SU-DHL-6 (cell line): ENCODE results near the gene IFNGR1.

ENCODE experiments used
- H2AFZ ChIP-seq: fragments of 200-600 bp; sonication (generic); 2 replicates; pipeline ENCODE4 v1.6.1; 2014; ENCODE audit warnings: low read depth, mild to moderate bottlenecking, moderate library complexity, mixed read lengths, antibody characterized with exemption, low read length; ENCODE audit not compliant: severe bottlenecking
- H3F3A ChIP-seq: fragments of 200-600 bp; shearing (Covaris generic); 2 replicates; pipeline ENCODE4 v1.6.0; 2016; ENCODE audit warnings: antibody characterized with exemption, mild to moderate bottlenecking; ENCODE audit not compliant: insufficient read depth
- H3K27ac ChIP-seq: fragments of 200-600 bp; sonication (generic); 2 replicates; pipeline ENCODE4 v1.5.1; 2016; ENCODE audit warnings: low read depth, mild to moderate bottlenecking, low read length, moderate library complexity, mixed read lengths
- H3K27me3 ChIP-seq: fragments of 200-600 bp; sonication (generic), shearing (Covaris generic); 2 replicates; pipeline ENCODE4 v1.6.0; 2014; ENCODE audit warnings: mild to moderate bottlenecking, low read length
- H3K36me3 ChIP-seq: fragments of 200-600 bp; sonication (generic); 2 replicates; pipeline ENCODE4 v1.6.1; 2014; ENCODE audit warnings: mild to moderate bottlenecking, low read length, mixed read lengths
- H3K4me2 ChIP-seq: fragments of 300-600, 200-600 bp; shearing (Covaris generic), sonication (generic); 2 replicates; pipeline ENCODE4 v1.6.0; 2014; ENCODE audit warnings: low read length, low read depth, mild to moderate bottlenecking; ENCODE audit not compliant: poor library complexity, severe bottlenecking
- H3K4me3 ChIP-seq: fragments of 200-600 bp; sonication (generic); 2 replicates; pipeline ENCODE4 v1.5.1; 2014; ENCODE audit warnings: antibody characterized with exemption, low read length, mild to moderate bottlenecking, mixed read lengths; ENCODE audit not compliant: insufficient read depth, poor library complexity, severe bottlenecking
- H3K79me2 ChIP-seq: fragments of 200-600 bp; sonication (generic); 2 replicates; pipeline ENCODE4 v1.6.1; 2014; ENCODE audit warnings: mild to moderate bottlenecking, low read length, moderate library complexity; ENCODE audit not compliant: insufficient read depth
- H3K9ac ChIP-seq: fragments of 200-600 bp; sonication (generic); 2 replicates; pipeline ENCODE4 v1.7.0; 2014; ENCODE audit warnings: mild to moderate bottlenecking, low read length
- H3K9me2 ChIP-seq: fragments of 200-600 bp; sonication (generic); replicated peaks from 2 replicates; pipeline ENCODE4 v1.6.1; 2014; ENCODE audit warnings: low read length; ENCODE audit not compliant: insufficient read depth
- H3K9me3 ChIP-seq: fragments of 200-600 bp; sonication (generic); 2 replicates; pipeline ENCODE4 v1.6.1; 2014; ENCODE audit warnings: low read length, mixed read lengths; ENCODE audit not compliant: insufficient read depth
- H4K20me1 ChIP-seq: fragments of 200-600 bp; sonication (generic); 2 replicates; pipeline ENCODE4 v1.6.1; 2014; ENCODE audit warnings: low read depth, mild to moderate bottlenecking, antibody characterized with exemption, low read length, moderate library complexity, mixed read lengths
- CTCF ChIP-seq: fragments of 200-600 bp; sonication (generic); IDR thresholded peaks from one replicate; pipeline ENCODE4 v1.5.1; 2017; ENCODE audit warnings: antibody characterized with exemption, mild to moderate bottlenecking, low read length, moderate library complexity; ENCODE audit not compliant: insufficient read depth, poor library complexity, severe bottlenecking
- EZH2phosphoT487 ChIP-seq: fragments of 200-600 bp; sonication (generic), shearing (Covaris generic); conservative IDR thresholded peaks from 2 replicates; pipeline ENCODE4 v1.6.1; 2018; ENCODE audit warnings: mild to moderate bottlenecking, antibody characterized with exemption, low read length, moderate library complexity, mixed read lengths

Gene IFNGR1

GRCh38 chr6:137261361-137261760 is 42.2 kb upstream of the IFNGR1 start:
- no peak overlapping the region for H3K9ac ChIP-seq

DNA sequence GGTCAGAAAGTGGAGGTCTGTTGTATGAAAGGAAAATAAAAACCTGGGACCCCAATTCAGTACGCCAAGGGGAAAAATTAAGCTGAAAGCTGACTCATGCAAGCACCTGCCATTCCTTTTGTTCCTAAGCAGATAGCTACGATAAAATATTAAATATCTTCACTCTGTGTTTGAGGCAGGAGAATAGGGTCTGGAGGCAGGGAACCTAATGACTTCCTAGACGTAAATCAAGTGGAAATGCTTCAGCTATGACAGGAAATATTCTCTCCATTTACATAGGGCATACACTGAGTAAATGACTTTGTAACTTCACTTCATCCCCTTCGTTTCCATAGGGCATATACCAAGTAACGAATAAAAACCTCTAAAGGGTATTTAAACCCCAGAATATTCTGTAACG is 41.0 kb upstream of the IFNGR1 start:
- TF ChIP-seq CTCF (no peak), EZH2phosphoT487 (no peak)
- Histone ChIP-seq H3K4me2 (no peak overlapping the region), H3K9ac (no peak overlapping the region)

More at GRCh38 chr6:137261361-137261760, 42.2 kb upstream of the IFNGR1 start:
- Histone ChIP-seq H3K27me3 (no peaks in the 10 kb centered on the region), H3K9me3 (0 out of 2 replicates have a peak, but pooled peaks cover 1% of the 10 kb centered on the region), H3K27ac (no peak overlapping the region), H3K79me2 (no peaks in the 10 kb centered on the region), H3K36me3 (no peaks in the 10 kb centered on the region), H2AFZ (no peak overlapping the region), H4K20me1 (no peaks in the 10 kb centered on the region), H3K4me2 (peak overlapping the region; percentile 14), H3K4me3 (no peak overlapping the region), H3F3A (0 out of 2 replicates have a peak, but pooled peaks cover 3% of the 10 kb centered on the region), H3K9me2 (no peaks in the 10 kb centered on the region)
- no peak for TF ChIP-seq CTCF
- no peak for TF ChIP-seq EZH2phosphoT487

GRCh38 chr6:137259349-137259748 is 40.2 kb upstream of the IFNGR1 start:
- Histone ChIP-seq H3K9ac (no peak overlapping the region), H3K27me3 (no peaks in the 10 kb centered on the region), H3K36me3 (no peaks in the 10 kb centered on the region), H3K27ac (no peak overlapping the region), H2AFZ (no peak overlapping the region), H3K4me2 (no peak overlapping the region), H3K9me2 (no peaks in the 10 kb centered on the region), H4K20me1 (no peaks in the 10 kb centered on the region), H3K9me3 (peaks cover 13% of the 10 kb centered on the region), H3K4me3 (no peak overlapping the region), H3K79me2 (no peaks in the 10 kb centered on the region), H3F3A (0 out of 2 replicates have a peak, but pooled peaks cover 3% of the 10 kb centered on the region)
- TF ChIP-seq CTCF (no peak), EZH2phosphoT487 (no peak)

More for the DNA sequence above, 41.0 kb upstream of the IFNGR1 start:
- H4K20me1 ChIP-seq: no peaks in the 10 kb centered on the region
- H3K4me3 ChIP-seq: no peak overlapping the region
- peaks cover 8% of the 10 kb centered on the region; the same call in 1 of the 2 replicates for H3K9me3 ChIP-seq
- no peaks in the 10 kb centered on the region for H3K27me3 ChIP-seq
- no peaks in the 10 kb centered on the region for H3K36me3 ChIP-seq
- no peak overlapping the region for H3K27ac ChIP-seq
- no peaks in the 10 kb centered on the region for H3K9me2 ChIP-seq
- no peak overlapping the region for H2AFZ ChIP-seq
- H3K79me2 ChIP-seq: no peaks in the 10 kb centered on the region
- 0 out of 2 replicates have a peak, but pooled peaks cover 3% of the 10 kb centered on the region for H3F3A ChIP-seq
